GM13977 (cell line): Measurements from ENCODE around the gene CYP2F1.
"Not testable (repeated sequence)": the region's sequence is repeated elsewhere in the genome, so short reads cannot be mapped to it uniquely, and the experiment has no call there.

Experiments
- DNase-seq: peaks from one replicate; pipeline ENCODE4 v3.0.0; 2012; ENCODE audit warnings: low spot score
- CTCF ChIP-seq: IDR thresholded peaks from 2 replicates; pipeline ENCODE4 v1.5.1; 2012; ENCODE audit warnings: mild to moderate bottlenecking, control low read depth; ENCODE audit not compliant: insufficient read depth; ENCODE audit errors: extremely low read depth, missing control alignments
- in situ Hi-C: fragments of 300-500 bp; cut with MboI; formaldehyde crosslinking; loops from one replicate; pipeline ENCODE4 v1.12.0; 2022; ENCODE audit warnings: low sequenced_read_pairs, low pct_unique_long_range_greater_than_20kb, mixed read lengths, inconsistent platforms; ENCODE audit not compliant: unreplicated experiment

Gene CYP2F1

GRCh38 chr19:41111296-41111695 is 2.9 kb upstream of the CYP2F1 start:
- TF ChIP-seq CTCF: no peak

GRCh38 chr19:41111750-41112295 is 2.4 kb upstream of the CYP2F1 start:
- no peak for DNase-seq
- TF ChIP-seq CTCF: no peak
- in situ Hi-C loops: no loop called here

More at GRCh38 chr19:41111296-41111695, 2.9 kb upstream of the CYP2F1 start:
- no peak for DNase-seq
- in situ Hi-C loops: no loop called here

- in situ Hi-C loops: no loop called here
- TF ChIP-seq CTCF: no peak
- DNase-seq: no peak
Measured at GRCh38 chr19:41112728-41113290, 1.4 kb upstream of the CYP2F1 start.

GRCh38 chr19:41116261-41116660 is 2.0 kb downstream of the CYP2F1 start:
- TF ChIP-seq CTCF: no peak
- no peak for DNase-seq
- in situ Hi-C loops: no loop called here

GRCh38 chr19:41120929-41121911 is 7.0 kb downstream of the CYP2F1 start:
- in situ Hi-C loops, DNase-seq: not testable (repeated sequence)

- DNase-seq, in situ Hi-C loops: not testable (repeated sequence)
Measured at GRCh38 chr19:41122846-41123245, 8.6 kb downstream of the CYP2F1 start.

- in situ Hi-C loops: no loop called here
- no peak for DNase-seq
- TF ChIP-seq CTCF: no peak
Measured at GRCh38 chr19:41123716-41124294, 9.6 kb downstream of the CYP2F1 start.
